ENCODE data around the gene TGIF1.

Gene TGIF1

GRCh38 chr18:3425030-3425429, 24.9 kb upstream of the TGIF1 start:
- TF ChIP-seq, protein P1, sequence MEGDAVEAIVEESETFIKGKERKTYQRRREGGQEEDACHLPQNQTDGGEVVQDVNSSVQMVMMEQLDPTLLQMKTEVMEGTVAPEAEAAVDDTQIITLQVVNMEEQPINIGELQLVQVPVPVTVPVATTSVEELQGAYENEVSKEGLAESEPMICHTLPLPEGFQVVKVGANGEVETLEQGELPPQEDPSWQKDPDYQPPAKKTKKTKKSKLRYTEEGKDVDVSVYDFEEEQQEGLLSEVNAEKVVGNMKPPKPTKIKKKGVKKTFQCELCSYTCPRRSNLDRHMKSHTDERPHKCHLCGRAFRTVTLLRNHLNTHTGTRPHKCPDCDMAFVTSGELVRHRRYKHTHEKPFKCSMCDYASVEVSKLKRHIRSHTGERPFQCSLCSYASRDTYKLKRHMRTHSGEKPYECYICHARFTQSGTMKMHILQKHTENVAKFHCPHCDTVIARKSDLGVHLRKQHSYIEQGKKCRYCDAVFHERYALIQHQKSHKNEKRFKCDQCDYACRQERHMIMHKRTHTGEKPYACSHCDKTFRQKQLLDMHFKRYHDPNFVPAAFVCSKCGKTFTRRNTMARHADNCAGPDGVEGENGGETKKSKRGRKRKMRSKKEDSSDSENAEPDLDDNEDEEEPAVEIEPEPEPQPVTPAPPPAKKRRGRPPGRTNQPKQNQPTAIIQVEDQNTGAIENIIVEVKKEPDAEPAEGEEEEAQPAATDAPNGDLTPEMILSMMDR (IDR thresholded peaks at IDR 0.05), result no peak

GRCh38 chr18:3425446-3425845, 24.5 kb upstream of the TGIF1 start:
- TF ChIP-seq, protein P1 (IDR thresholded peaks at IDR 0.05), result no peak

GRCh38 chr18:3426074-3426473, 23.9 kb upstream of the TGIF1 start:
- TF ChIP-seq, protein P1 (IDR thresholded peaks at IDR 0.05), result no peak

- TF ChIP-seq, protein P1 (IDR thresholded peaks at IDR 0.05), result no peak
Measured at GRCh38 chr18:3427944-3428343, 22.0 kb upstream of the TGIF1 start.

DNA sequence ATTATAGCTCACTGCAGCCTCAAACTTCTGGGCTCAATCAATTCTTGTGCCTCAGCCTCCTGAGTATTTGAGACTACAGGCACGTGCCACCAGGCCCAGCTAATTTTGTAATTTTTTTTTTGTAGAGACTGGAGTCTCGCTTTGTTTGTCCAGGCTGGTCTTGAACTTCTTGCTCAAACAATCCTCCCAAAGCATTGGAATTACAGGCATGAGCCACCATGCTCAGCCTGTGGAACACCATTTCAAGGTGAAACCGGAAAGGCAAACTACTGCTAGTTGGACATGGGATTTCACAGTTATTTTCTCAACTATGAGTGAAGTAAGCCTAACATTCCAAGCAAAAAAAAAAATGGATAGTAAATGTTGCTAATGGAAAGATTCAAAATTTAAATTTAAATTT, 20.9 kb upstream of the TGIF1 start:
- TF ChIP-seq, protein P1 (IDR thresholded peaks at IDR 0.05), result no peak

GRCh38 chr18:3434685-3435084, 15.3 kb upstream of the TGIF1 start:
- TF ChIP-seq, protein P1 (IDR thresholded peaks at IDR 0.05), result no peak

GRCh38 chr18:3440341-3440740, 9.6 kb upstream of the TGIF1 start:
- TF ChIP-seq, protein P1 (IDR thresholded peaks at IDR 0.05), result no peak

DNA sequence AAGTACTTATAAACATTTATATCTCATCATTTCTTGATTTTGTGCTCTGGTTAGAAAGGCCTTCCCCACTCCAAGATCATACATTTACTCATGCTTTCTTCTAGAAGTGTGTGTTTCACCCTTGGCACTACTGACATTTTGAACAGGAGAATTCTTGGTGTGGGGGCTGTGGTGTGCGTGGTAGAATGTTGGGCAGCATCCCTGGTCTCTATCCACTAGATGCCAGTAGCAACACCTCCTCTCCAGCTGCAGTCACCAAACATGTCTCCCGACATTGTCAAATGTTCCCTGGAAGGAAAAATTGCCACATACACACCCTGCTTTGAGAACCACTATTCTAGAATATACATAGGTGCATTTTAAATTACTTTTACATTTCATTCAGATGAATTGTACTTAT, 8.7 kb upstream of the TGIF1 start:
- TF ChIP-seq, protein P1 (IDR thresholded peaks at IDR 0.05), result no peak

Measured in LNCAP (cell line).